RPMI8226 (cell line): ENCODE results near the gene CEACAM3.

Source experiments
- DNase-seq: peaks from one replicate; pipeline ENCODE4 v3.0.0-alpha.2; 2015

Gene CEACAM3

DNA sequence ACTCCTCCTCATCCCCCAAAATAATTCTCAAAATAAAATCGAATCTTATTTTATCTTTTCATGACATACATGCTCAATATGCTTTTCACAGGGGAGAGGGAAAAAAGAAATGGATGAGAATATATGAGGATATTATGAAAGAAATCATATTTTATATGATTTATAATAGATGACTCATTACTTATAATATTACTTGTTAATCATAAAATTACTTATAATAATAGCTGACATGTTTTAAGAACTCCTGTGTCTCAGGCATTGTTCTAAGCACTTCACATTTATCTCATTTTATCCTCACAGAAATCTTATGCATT is 3.0 kb upstream of the CEACAM3 start:
- no peak for DNase-seq

DNA sequence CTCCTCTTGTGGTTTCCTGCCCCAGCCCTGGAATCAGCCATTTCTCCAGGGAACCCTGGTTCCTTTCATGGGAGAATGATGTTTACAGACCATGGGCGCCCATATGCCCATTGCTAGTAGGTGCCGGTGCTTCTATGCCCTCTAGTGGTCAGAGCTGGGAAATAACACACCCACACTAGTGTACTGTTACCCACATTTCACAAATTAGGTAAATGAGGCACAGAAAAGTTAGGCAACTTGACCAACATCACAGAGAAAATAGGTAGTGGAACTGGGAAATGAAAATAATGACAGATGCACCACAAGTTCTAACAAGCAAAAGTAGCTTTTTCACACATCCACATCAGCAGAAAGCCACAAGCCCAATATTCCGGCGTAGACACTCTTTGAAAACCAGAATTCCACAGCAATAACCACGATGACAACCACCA is 1.3 kb upstream of the CEACAM3 start:
- peak; percentile 60 for DNase-seq

DNA sequence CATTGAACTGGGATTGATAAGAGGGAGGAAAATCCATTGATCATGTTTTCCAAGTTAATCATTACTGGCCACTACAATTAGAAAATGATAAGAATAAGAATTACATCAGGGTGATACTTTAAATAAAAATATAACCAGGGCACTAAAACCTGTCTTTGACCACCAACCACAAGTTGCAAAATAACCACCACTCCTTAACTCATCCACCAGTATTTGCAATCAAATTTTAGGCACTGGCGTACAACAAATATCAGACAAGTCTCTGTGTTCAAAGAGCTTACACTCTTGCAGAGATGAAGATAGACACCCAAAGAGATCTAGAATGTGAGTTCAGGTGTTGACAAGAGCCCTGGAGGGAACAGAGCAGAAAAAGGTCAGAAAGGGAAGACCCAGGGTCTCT is 514 bp downstream of the CEACAM3 start:
- no peak for DNase-seq

DNA sequence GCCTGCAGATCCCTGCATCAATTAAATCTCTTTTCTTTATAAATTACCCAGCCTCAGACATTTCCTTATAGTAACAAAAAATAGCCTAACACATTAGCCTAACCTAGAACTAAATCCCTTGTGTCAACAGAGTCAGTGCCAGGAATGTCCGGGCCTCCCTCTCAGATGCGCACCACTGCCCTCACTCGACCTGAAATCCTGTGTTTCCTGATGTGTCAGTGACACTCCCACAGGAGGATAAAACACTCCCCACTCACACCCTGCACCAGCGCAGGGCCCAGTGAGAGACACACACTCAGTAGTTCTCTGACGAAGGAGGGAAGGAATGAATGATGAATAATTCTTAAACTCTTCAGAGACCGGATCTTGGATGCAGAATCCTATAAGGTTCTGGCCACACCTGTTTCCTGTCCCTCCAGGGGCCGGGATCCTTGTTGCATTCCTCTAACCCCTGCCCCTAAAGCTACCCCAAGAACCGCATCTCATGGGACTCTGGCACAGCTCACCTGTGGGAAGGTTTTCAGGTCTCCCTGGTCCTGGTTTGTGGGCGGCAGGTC is 3.1 kb downstream of the CEACAM3 start:
- no peak for DNase-seq

DNA sequence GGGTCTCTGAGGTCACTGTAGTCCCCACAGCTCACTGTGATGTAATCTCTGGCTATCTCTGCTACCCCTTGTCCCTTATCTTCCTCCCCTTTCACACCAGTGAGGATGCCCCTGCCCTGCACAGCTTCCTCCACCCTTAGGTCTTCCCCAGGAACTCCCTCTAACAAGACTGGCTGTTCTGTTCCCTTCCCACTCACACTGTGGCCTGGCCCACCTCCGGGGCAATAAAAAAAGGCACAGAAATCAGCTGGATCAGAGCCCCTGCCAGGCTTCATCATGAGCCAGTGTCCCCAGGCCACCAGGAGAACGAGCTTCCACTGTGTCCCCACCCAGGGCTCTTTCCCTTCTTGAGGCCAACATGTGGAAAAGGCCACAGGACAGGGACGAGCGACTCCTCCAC is 4.6 kb downstream of the CEACAM3 start:
- no peak for DNase-seq

DNA sequence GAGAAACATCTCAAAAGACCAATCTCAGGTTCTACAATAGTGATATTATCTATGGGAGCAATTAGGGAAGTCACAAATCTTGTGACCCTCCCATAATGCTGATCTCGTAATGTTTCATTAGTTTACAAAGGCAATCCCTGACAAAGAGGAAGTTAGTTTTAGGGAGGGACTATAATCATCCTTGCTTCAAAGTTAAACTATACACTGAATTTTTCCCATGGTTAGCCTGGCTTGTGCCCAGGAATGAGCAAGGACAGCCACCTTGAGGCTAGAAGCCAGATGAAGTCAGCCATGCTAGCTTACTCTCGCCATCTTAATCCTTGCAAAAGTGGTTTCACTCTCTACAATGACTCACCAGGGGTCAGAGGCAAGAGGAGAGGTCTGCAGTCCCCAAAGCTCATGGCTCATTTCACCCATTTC is 5.4 kb downstream of the CEACAM3 start:
- peak; percentile 13 for DNase-seq

DNA sequence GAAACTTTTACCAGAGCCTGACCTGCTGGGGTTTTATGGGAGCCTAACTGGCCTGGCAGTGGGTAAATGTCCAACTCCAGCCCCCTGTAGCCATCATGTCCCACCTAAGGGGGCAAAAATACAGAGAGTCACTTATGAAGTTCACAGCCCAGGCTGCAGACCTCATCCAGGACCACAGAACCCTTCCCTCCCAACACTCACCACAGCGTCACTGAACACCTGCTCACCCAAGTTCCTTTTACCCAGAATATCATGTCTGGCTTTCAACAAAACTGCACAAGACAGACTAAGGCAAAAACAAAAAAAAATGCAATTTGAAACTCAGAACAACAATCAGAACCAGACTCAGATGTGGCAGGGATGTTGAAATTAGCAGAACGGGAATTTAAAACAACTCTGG is 6.4 kb downstream of the CEACAM3 start:
- DNase-seq = no peak

DNA sequence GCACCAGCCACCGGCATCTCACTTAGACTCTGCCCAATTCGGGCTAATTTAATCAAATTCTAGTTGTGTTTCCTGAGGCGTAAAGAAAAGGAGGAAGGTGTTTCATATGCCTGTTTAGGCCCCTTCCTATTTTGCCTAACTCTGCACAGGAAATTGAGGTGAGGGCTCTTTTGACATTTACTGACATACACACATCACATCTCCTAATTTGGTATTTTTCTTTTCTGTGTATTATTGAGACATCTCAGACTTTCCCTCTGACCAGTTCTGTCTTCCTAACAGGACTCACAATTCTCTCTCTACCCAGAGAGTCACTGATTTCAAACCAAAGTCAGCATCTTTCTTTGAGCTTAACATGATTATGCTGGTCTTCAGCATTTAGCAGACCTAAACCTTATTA is 7.9 kb downstream of the CEACAM3 start:
- no peak for DNase-seq

DNA sequence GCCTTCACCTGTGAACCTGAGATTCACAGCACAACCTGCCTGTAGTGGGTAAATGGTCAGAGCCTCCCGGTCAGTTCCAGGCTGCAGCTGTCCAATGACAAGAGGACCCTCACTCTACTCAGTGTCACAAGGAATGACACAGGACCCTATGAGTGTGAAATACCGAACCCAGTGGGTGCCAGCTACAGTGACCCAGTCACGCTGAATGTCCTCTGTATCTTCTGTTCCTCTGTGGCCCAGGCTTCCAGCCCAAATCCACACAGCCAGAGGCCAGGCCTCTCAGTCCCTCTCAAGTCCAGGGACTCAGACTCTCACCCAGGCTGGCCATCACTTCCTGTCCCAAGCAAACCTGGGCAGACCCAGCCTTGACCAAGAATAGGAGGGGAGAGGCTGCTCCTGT is 10.8 kb downstream of the CEACAM3 start:
- DNase-seq = no peak

DNA sequence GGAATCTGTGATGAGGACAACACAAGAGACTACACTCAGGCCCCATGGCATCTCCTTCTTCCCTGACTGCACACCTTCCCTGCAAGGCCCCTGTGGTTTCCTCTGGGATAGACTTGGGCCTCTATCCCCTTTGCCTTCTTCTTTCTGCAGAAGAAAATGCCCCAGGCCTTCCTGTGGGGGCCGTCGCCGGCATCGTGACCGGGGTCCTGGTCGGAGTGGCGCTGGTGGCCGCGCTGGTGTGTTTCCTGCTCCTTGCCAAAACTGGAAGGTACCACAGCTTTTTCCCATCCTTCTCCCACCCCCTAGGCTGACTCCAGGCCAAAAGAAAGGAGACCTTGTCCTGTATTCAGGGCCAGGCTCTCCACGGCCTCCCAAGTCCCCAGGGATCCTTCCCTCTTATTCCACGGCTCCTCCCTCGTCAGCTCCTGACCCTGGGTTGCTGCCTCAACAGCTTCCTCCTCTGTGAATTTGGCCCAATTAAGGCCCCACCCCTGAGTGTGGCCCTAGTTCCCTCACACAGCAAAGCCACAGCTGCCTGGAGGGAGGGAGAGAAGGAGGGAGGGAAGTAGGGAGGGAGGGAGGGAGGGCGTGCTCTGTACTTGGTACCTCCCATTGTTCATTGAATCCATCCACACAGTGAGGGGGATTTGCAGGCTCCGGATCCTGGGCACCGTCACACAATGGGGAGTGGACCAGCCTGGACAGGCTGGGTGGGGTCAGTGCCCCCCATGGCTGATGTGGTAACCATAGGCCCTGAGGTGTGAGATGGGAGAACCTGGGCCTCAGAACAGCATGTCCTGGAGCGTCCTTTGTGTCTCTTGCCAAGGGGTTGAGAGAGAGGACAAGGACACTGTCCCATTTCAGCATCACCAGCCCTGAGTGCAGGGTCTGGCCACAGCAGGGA is 12.5 kb downstream of the CEACAM3 start:
- no peak for DNase-seq

DNA sequence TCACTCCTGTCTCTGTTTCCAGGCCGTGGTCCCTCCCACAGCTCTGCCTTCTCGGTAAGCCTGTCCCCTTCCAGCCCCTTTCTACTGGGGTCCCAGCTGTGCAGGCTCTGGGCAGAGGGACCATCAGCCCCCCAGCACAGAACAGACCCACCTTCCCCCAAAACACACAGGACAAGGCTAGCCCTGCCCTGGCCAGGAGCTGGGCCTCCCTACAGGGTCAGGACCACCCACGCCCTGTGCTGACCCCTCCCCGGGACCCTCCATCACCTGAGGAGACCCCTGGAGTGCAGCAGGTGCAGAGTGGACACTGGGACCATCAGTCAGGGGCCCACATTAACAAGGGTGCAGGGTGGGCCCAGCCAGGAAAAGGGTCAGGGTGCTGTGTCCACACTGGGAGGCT is 13.9 kb downstream of the CEACAM3 start:
- no peak for DNase-seq

DNA sequence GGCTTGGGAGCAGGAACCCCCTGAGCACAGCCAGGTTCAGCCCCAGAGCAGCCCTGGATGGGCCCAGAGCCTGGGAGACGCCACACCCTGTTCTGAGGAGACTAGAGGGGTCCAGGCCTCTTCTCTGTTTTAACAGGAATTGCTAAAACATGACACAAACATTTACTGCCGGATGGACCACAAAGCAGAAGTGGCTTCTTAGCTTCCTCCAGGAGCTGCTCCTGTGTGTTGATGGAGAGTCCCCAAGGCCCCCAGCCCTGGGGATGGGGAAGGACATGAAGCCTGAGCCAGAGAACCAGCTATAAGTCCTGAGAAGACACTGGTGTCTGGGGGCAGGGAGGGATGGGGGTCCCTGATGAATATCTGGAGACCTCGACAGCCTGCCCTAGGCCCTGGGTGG is 14.6 kb downstream of the CEACAM3 start:
- DNase-seq = no peak

DNA sequence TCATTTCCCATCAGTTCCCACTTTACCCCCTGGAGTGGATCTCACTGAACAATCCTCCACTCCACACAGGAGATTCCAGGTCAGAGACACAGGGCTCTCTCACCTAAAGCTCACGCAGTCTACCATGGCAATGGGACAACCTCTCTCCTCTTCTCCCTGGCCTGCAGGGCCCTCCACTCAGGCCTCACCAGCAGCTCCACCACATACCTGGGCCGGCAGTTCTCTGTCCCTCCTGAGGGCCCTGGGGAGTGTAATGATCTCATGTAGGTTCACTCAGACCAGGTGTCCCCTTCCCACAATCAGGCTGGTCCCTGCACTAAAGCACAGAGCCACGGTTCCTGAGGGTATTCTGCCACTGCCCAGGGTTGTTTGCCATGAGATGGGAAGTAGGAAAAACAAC is 15.6 kb downstream of the CEACAM3 start:
- DNase-seq = no peak

DNA sequence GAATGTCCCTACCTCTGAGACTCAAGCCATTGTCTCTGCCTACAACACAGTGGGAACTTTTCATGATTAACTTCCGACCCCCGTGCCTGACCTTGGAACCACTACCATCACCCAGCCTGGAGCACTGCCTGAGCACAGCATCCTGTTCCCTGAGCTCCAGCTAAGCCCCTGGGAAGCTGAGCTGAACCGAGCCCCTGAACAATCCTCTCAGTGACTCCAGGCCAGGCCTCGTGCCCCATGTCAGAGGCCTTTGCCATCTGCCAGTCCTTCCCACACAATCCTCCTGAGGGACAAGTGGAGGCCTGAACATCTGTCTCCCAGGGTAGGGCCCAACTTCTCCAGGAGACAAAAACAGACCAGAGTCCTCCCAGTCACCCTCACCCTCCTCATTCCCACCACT is 17.5 kb downstream of the CEACAM3 start:
- DNase-seq = no peak

DNA sequence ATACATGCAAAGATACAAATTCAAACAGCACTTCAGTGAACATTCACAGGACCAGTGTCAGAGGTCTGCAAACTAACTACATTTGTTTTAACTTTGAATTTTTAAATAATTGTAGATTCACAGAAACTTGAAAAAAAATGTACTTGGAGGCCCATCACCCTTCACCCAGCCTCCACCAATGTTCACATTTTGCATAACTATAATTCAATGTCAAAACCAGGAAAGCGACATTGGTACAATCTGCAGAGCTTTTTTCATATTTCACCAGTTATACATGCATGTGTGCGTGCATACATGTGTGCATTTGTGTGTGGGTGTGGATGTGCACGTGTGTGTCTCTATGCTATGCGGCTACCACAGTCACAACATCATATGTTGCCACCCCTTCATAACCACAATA is 18.9 kb downstream of the CEACAM3 start:
- DNase-seq = no peak

DNA sequence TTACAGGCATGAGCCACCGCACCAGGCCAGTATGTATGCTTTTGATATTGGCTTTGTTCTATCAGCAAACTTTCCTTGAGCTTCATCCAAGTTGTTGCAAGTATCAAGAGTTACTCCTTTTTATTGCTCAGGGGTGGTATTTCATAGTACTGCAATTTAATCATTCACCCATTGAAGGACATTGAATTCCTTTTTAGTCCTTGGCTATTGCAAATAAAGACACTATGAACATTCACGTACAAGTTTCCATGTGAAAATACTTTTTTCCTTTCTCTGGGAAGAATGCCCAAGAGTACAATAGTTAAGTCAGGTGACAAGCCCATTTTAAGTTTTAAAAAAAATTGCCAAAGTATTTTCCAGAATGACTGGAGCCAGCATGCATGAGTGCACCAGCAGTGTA is 20.4 kb downstream of the CEACAM3 start:
- DNase-seq = no peak

DNA sequence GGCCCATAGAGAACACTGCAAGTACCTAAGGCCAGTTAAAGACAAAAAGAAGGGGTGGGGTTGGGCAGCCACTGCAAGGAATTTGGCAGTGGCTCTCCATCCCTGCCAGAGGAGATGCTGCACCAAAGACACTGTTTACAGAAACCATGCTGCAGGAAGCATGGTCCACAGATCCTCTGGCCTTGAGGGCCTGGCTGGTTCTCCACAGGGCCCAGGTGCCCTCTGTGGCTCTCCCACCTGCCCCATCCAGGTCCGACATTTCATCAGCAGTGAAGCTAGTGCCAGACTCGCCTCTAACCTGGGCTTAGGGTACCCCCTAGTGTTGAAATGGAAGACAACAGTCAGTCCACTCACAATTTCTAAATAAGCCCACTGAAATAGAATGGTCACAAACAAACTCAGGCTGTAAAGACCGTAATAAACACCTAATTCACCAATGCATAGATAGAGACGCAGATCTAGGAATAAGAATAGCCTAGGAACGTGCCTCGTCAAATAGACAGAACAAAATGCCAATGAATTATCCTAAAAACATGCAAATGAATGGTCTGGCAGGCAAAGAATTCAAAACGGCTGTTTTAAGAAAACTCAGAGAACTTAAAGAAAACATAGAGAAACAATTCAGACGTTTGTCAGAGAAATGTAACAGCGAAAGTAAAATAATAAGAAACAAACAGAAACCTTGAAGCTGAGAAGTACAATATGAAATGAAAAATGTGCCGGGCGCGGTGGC is 24.8 kb downstream of the CEACAM3 start:
- peak; percentile 55 for DNase-seq

DNA sequence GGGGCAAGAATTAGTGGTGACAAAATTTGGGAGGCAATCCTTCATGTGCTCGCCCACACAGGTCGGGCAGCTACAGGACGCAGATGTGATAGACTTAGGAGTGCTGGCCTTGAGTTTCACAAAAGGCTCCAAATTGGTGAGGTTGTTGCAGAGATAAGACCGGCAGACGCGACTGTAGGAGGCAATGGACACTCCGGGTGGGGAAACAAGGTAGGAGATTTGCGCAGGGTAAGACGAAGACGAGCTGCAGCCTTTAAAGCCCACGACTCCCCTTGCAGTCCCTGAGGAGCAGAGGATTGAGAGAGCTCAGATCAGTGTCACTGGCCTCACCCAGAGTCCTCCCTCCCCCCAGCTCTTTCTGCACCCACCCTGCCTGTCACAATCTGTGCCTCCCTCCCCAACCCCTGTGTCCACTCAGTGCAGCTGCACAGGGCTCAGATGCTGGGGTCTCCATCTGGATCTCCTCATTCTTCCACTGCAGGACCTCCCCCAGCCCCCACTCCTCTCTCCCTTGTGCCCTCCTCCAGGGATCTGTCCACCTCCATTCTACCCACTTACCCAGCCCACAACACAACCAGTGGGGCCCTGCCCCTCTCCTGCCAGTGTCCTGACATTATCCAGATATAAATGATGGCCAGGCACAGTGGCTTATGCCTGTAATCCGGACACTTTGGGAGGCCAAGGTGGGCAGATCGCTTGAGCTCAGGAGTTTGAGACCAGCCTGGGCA is 41.8 kb downstream of the CEACAM3 start:
- no peak for DNase-seq

DNA sequence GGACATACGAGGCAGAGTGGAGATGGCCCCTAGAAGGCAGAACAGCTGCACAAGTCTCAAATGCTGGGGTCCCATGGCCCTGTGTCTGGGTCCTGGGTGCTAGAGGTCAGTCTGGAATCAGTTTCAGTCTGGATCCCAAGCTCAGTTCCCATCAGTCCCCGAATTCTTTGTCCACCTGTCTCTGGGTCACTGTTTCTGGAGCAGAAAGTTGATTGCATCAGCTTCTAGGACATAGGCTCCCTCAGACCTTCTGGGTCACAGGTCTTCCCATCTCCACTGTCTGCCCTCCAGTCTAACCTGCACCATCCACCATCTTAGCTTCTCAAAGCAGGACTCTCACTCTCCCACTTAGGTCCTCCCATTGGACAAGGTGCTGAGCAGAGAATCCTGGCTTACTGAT is 42.8 kb downstream of the CEACAM3 start:
- no peak for DNase-seq

DNA sequence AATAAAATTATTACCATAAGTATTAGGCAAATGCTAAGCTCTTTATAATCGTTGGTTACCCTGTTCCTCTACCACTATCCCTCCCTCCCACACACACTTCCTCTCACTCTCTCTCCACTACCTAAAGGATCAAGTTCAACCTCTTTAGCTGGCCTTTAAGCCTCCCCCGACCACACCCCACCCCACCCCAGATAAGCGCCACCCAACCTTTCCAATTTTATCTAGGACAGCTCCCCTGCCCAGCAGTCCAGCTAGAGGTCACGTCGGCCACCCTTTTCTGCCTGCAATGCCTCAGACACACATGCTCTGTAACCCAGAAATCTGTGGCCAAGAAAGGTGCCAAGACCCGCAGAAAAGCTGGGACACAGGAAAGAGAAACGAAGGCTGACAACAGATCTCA is 47.0 kb downstream of the CEACAM3 start:
- DNase-seq = no peak

DNA sequence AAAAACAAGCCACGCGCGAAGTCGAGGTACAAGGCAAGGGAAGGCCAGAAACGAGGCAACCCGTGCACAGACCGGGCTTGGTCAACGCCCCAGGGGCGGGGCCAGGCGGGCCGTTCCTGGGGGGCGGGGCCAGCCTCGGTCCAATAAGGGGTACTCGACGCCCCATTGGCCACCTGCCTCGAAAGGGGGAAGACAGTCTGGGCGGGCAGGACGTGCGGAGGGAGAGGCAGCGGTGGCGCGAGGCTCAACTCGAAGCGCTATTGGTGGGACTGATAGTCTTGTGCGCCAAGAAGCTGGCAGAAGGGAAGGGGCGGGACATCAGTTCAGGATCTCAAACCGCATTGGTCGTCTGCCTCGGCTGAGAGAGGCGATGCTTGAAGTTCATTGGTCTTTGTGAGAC is 48.2 kb downstream of the CEACAM3 start, which contains the start of gene LYPD4:
TSS of gene LYPD4 (minus strand) at position 83 of the 400 bp plus-strand sequence. CDS start 5,398 bp downstream, outside the sequence.
- DNase-seq = no peak

DNA sequence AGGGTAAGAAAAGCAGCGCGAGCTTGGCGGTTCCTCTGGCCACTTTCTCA is 48.4 kb downstream of the CEACAM3 start, which contains the start of gene DMRTC2:
TSS of gene DMRTC2 (plus strand) at position 42 of the 50 bp plus-strand sequence. CDS start 2,387 bp downstream, outside the sequence.
- no peak for DNase-seq

DNA sequence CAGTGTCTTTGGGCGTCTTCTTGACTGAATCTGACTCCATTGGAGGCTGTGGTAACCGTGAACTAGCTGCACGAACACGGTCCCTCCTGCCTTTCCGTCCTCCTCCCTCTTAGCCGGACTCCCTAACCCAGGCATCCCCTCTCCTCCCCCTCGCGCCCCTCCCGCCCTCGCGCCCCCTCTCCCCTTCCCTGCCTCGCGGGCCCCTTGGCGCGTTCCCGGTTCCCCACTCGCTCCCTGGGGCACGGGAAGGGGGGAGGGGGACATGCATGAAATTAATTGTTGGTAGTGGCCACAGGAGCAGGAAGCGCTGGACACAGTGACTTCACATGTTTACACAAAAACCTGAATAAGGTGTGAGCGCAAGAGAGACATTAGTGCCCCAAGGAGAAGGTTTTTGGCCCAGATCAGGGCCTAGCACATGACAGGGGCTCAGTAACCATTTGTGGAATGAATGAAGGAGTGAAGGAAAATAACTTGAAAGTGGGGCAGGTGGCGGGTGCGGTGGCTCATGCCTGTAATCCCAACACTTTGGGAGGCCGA is 48.7 kb downstream of the CEACAM3 start:
- no peak for DNase-seq
